Stimulated activated naive B cell treated with anti-CD40 and anti-IgM and Interleukin-4, amounts not matched to agents 10 μg/mL and 1 μg/mL and 100 μg/mL, for 72 hours (primary cell): Measurements from ENCODE around the gene NDUFAF8.
A peak's percentile ranks its signal among the peaks of the same experiment; 100 is the strongest.

ENCODE experiments used
- ATAC-seq, 2 donors: fragments of 150-1000 bp; cut with Tn5 transposase; replicated peaks; 2 replicates each; pipeline ENCODE4 v1.10.0; 2021; ENCODE audit warnings: moderate library complexity in 1 of 2
- DNase-seq: peaks from one replicate; pipeline ENCODE4 v3.0.0; 2021
- H3K27ac Mint-ChIP-seq: one replicate; pipeline ENCODE4 v1.8.0; 2022; ENCODE audit warnings: mild to moderate bottlenecking, mixed read lengths
- H3K27me3 Mint-ChIP-seq, 2 donors: one replicate each; pipeline ENCODE4 v1.8.0; 2022; ENCODE audit warnings: mixed read lengths in 2 of 2
- H3K36me3 Mint-ChIP-seq, 2 donors: one replicate each; pipeline ENCODE4 v1.8.0; 2022; ENCODE audit warnings: mixed read lengths in 2 of 2, mild to moderate bottlenecking in 1 of 2
- H3K4me1 Mint-ChIP-seq, 2 donors: one replicate each; pipeline ENCODE4 v1.8.0; 2022; ENCODE audit warnings: mixed read lengths in 2 of 2, mild to moderate bottlenecking in 1 of 2
- H3K4me3 Mint-ChIP-seq, 2 donors: one replicate each; pipeline ENCODE4 v1.8.0; 2022; ENCODE audit warnings: mild to moderate bottlenecking in 2 of 2, mixed read lengths in 2 of 2, moderate library complexity in 1 of 2
- H3K9me3 Mint-ChIP-seq, 2 donors: one replicate each; pipeline ENCODE4 v1.8.0; 2022; ENCODE audit warnings: mixed read lengths in 2 of 2, mild to moderate bottlenecking in 1 of 2

NDUFAF8 gene

GRCh38 chr17:81196505-81197408 is 42.4 kb upstream of the NDUFAF8 start:
- DNase-seq (no peak), ATAC-seq (no peak)
- H3K36me3 Mint-ChIP-seq = peaks cover 14 to 18% of the 10 kb centered on the region in 2 donors
- no peaks in the 10 kb centered on the region for H3K9me3 Mint-ChIP-seq
- no peak overlapping the region for H3K27ac Mint-ChIP-seq
- H3K27me3 Mint-ChIP-seq = no peaks in the 10 kb centered on the region
- H3K4me3 Mint-ChIP-seq = no peak overlapping the region
- H3K4me1 Mint-ChIP-seq = peaks cover 0 to 2% of the 10 kb centered on the region in 2 donors

GRCh38 chr17:81197409-81197795 is 41.7 kb upstream of the NDUFAF8 start:
- Mint-ChIP-seq H3K9me3 (no peaks in the 10 kb centered on the region), H3K4me3 (no peak overlapping the region), H3K27me3 (no peaks in the 10 kb centered on the region), H3K36me3 (peaks cover 16 to 22% of the 10 kb centered on the region in 2 donors), H3K4me1 (peaks cover 0 to 4% of the 10 kb centered on the region in 2 donors), H3K27ac (no peak overlapping the region)
- no peak for DNase-seq
- ATAC-seq = no peak

GRCh38 chr17:81197831-81198490 is 41.2 kb upstream of the NDUFAF8 start:
- DNase-seq (no peak), ATAC-seq (no peak)
- H3K27me3 Mint-ChIP-seq = no peaks in the 10 kb centered on the region
- no peak overlapping the region for H3K4me3 Mint-ChIP-seq
- H3K27ac Mint-ChIP-seq = no peak overlapping the region
- peaks cover 0 to 4% of the 10 kb centered on the region in 2 donors for H3K4me1 Mint-ChIP-seq
- H3K36me3 Mint-ChIP-seq = peaks cover 21 to 26% of the 10 kb centered on the region in 2 donors
- H3K9me3 Mint-ChIP-seq = no peaks in the 10 kb centered on the region

GRCh38 chr17:81198826-81199481 is 40.2 kb upstream of the NDUFAF8 start:
- H3K36me3 Mint-ChIP-seq = peaks cover 25 to 34% of the 10 kb centered on the region in 2 donors
- H3K9me3 Mint-ChIP-seq = no peaks in the 10 kb centered on the region
- H3K4me3 Mint-ChIP-seq = no peak overlapping the region
- ATAC-seq (no peak), DNase-seq (no peak)
- no peak overlapping the region for H3K27ac Mint-ChIP-seq
- peaks cover 0 to 2% of the 10 kb centered on the region in 2 donors for H3K4me1 Mint-ChIP-seq
- no peaks in the 10 kb centered on the region for H3K27me3 Mint-ChIP-seq

GRCh38 chr17:81199482-81199830 is 39.7 kb upstream of the NDUFAF8 start:
- H3K27ac Mint-ChIP-seq = no peak overlapping the region
- no peak overlapping the region for H3K4me3 Mint-ChIP-seq

GRCh38 chr17:81200201-81200600 is 38.9 kb upstream of the NDUFAF8 start:
- Mint-ChIP-seq H3K27ac (no peak overlapping the region), H3K27me3 (no peaks in the 10 kb centered on the region), H3K9me3 (no peaks in the 10 kb centered on the region), H3K36me3 (peaks cover 27 to 29% of the 10 kb centered on the region in 2 donors), H3K4me1 (peaks cover 0 to 2% of the 10 kb centered on the region in 2 donors), H3K4me3 (no peak overlapping the region)
- no peak for DNase-seq
- no peak for ATAC-seq

More at GRCh38 chr17:81199482-81199830, 39.7 kb upstream of the NDUFAF8 start:
- DNase-seq (no peak), ATAC-seq (no peak)
- H3K4me1 Mint-ChIP-seq = peaks cover 0 to 2% of the 10 kb centered on the region in 2 donors
- H3K36me3 Mint-ChIP-seq = peaks cover 23 to 29% of the 10 kb centered on the region in 2 donors
- no peaks in the 10 kb centered on the region for H3K27me3 Mint-ChIP-seq
- no peaks in the 10 kb centered on the region for H3K9me3 Mint-ChIP-seq

- Mint-ChIP-seq H3K27ac (no peak overlapping the region), H3K4me1 (peaks cover 0 to 2% of the 10 kb centered on the region in 2 donors), H3K27me3 (no peaks in the 10 kb centered on the region), H3K36me3 (peaks cover 27 to 29% of the 10 kb centered on the region in 2 donors), H3K4me3 (no peak overlapping the region), H3K9me3 (no peaks in the 10 kb centered on the region)
- ATAC-seq (peak; percentile 87 to 91), DNase-seq (no peak)
Observed at GRCh38 chr17:81200695-81201580, 38.2 kb upstream of the NDUFAF8 start.

GRCh38 chr17:81202318-81202717 is 36.8 kb upstream of the NDUFAF8 start:
- H3K4me3 Mint-ChIP-seq = no peak overlapping the region
- peaks cover 31 to 36% of the 10 kb centered on the region in 2 donors for H3K36me3 Mint-ChIP-seq
- no peaks in the 10 kb centered on the region for H3K27me3 Mint-ChIP-seq
- peaks cover 1 to 2% of the 10 kb centered on the region in 2 donors for H3K4me1 Mint-ChIP-seq
- DNase-seq = no peak
- no peak overlapping the region for H3K27ac Mint-ChIP-seq
- no peaks in the 10 kb centered on the region for H3K9me3 Mint-ChIP-seq
- no peak for ATAC-seq

GRCh38 chr17:81203136-81203535 is 36.0 kb upstream of the NDUFAF8 start:
- H3K27me3 Mint-ChIP-seq = no peaks in the 10 kb centered on the region
- H3K27ac Mint-ChIP-seq = no peak overlapping the region
- H3K4me3 Mint-ChIP-seq = no peak overlapping the region
- DNase-seq (no peak), ATAC-seq (no peak)
- no peaks in the 10 kb centered on the region for H3K9me3 Mint-ChIP-seq
- peaks cover 35 to 36% of the 10 kb centered on the region in 2 donors for H3K36me3 Mint-ChIP-seq
- peaks cover 8 to 9% of the 10 kb centered on the region in 2 donors for H3K4me1 Mint-ChIP-seq

- Mint-ChIP-seq H3K4me1 (peaks cover 8 to 11% of the 10 kb centered on the region in 2 donors), H3K4me3 (no peak overlapping the region), H3K27ac (no peak overlapping the region), H3K27me3 (no peaks in the 10 kb centered on the region), H3K9me3 (no peaks in the 10 kb centered on the region), H3K36me3 (peaks cover 33 to 35% of the 10 kb centered on the region in 2 donors)
- DNase-seq = no peak
- ATAC-seq = no peak
Observed at GRCh38 chr17:81204578-81204977, 34.5 kb upstream of the NDUFAF8 start.

GRCh38 chr17:81206166-81206565 is 33.0 kb upstream of the NDUFAF8 start:
- peaks cover 11 to 22% of the 10 kb centered on the region in 2 donors for H3K4me1 Mint-ChIP-seq
- DNase-seq = no peak
- no peaks in the 10 kb centered on the region for H3K9me3 Mint-ChIP-seq
- H3K27ac Mint-ChIP-seq = no peak overlapping the region
- no peak for ATAC-seq
- H3K4me3 Mint-ChIP-seq = no peak overlapping the region
- H3K36me3 Mint-ChIP-seq = peaks cover 33 to 38% of the 10 kb centered on the region in 2 donors
- H3K27me3 Mint-ChIP-seq = no peaks in the 10 kb centered on the region

GRCh38 chr17:81206657-81207056 is 32.5 kb upstream of the NDUFAF8 start:
- Mint-ChIP-seq H3K4me1 (peaks cover 13 to 26% of the 10 kb centered on the region in 2 donors), H3K36me3 (peaks cover 33 to 39% of the 10 kb centered on the region in 2 donors), H3K27ac (no peak overlapping the region), H3K27me3 (no peaks in the 10 kb centered on the region), H3K9me3 (no peaks in the 10 kb centered on the region), H3K4me3 (no peak overlapping the region)
- DNase-seq (no peak), ATAC-seq (no peak)

GRCh38 chr17:81207610-81208581 is 31.2 kb upstream of the NDUFAF8 start:
- ATAC-seq = peak; percentile 79 to 84
- H3K9me3 Mint-ChIP-seq = no peaks in the 10 kb centered on the region
- H3K27ac Mint-ChIP-seq = peak overlapping the region; percentile 37
- peak overlapping the region in 1 of 2 donors; percentile 46 for H3K4me3 Mint-ChIP-seq
- DNase-seq = no peak
- H3K27me3 Mint-ChIP-seq = no peaks in the 10 kb centered on the region
- peaks cover 26 to 32% of the 10 kb centered on the region in 2 donors for H3K36me3 Mint-ChIP-seq
- peaks cover 17 to 34% of the 10 kb centered on the region in 2 donors for H3K4me1 Mint-ChIP-seq
